Activated T-cell treated with anti-CD3 and anti-CD28 coated beads, Interleukin-2, amount 50 U/mL, for 4 hours (primary cell): ENCODE data around the gene CEP128. TPM values are rescaled to one million over a fixed set of nuclear protein-coding genes. Genes with fewer than 3 reads are reported as not detected.

ENCODE experiments used
- ATAC-seq, 2 donors: fragments of 200-7000 bp; cut with Tn5 transposase; one replicate each; pipeline ENCODE4 v1.10.0; 2021
- DNase-seq: peaks from one replicate; pipeline ENCODE4 v3.0.0-alpha.2; 2020
- H3K27me3 Mint-ChIP-seq: one replicate; pipeline ENCODE4 v1.8.0; 2021; ENCODE audit warnings: low read depth, mixed read lengths
- H3K36me3 Mint-ChIP-seq: one replicate; pipeline ENCODE4 v1.8.0; 2022; ENCODE audit warnings: mixed read lengths; ENCODE audit not compliant: insufficient read depth
- H3K4me1 Mint-ChIP-seq: one replicate; pipeline ENCODE4 v1.8.0; 2021; ENCODE audit warnings: low read depth, mixed read lengths
- H3K4me3 Mint-ChIP-seq: one replicate; pipeline ENCODE4 v1.8.0; 2021; ENCODE audit warnings: mild to moderate bottlenecking, moderate library complexity, mixed read lengths
- H3K9me3 Mint-ChIP-seq: one replicate; pipeline ENCODE4 v1.8.0; 2021; ENCODE audit warnings: mixed read lengths
- total RNA-seq, 3 donors: library from RNA; stranded (reverse); gene quantifications; one replicate each; pipeline ENCODE4 v1.2.1, GENCODE V29; 2021

Gene CEP128
- total RNA-seq, 3 donors from 2014 or later: 17.1 to 22.7 (median 21.2) TPM

DNA sequence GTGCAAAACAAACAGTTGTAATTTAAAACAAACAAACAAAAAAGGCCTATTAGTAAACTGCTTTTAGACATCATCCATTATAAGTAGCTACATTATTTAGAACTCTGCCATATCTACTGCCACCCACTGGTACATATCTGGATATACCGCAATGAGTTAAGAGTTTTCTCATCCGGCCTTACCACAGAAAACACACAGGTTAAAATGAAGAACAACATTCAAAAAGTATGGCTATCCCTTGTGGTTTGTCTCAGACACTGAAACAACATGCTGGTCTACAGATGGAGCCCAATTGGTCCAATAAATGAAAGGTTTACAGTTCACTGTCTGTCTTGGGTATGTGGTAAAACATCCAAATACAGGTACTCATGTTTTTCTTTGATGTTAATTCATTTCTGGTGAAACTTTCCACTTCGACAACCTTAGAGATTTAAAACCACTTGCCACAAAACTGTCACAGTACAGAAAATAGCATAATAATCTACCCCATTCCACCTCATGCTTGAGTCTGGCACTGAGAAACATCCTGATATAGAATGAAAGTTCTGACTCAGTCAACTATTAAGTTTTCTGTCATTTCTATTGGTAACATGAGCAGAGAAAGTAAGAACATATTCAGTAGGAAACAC, 354.3 kb downstream of the CEP128 start:
- DNase-seq (no peak), ATAC-seq (peak; percentile 94 to 95)
- H3K27me3 Mint-ChIP-seq: no peaks in the 10 kb centered on the region
- peaks cover 22% of the 10 kb centered on the region for H3K9me3 Mint-ChIP-seq
- no peak overlapping the region for H3K4me3 Mint-ChIP-seq
- H3K4me1 Mint-ChIP-seq: peaks cover 10% of the 10 kb centered on the region
- peaks cover 21% of the 10 kb centered on the region for H3K36me3 Mint-ChIP-seq

DNA sequence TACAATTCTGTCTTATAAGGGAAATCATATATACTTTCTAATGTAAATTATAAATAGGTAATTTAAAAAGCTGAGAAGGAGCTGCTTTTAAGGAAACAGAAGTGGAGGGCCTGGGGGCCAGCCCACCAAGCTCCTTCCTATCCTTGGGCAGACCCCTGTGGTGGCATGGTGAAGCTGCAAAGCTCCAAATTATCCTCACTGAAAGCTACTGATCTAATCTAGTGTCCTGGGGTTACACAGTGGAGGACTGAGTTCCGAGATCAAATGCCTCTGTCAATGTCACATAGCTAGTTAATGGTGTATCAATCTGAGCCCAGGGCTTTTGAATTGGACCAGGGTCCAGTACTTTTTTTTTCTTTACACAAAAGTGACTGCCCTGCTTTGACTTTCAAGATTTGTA, 355.4 kb downstream of the CEP128 start:
- peaks cover 13% of the 10 kb centered on the region for H3K9me3 Mint-ChIP-seq
- H3K4me1 Mint-ChIP-seq: peaks cover 10% of the 10 kb centered on the region
- peaks cover 15% of the 10 kb centered on the region for H3K36me3 Mint-ChIP-seq

DNA sequence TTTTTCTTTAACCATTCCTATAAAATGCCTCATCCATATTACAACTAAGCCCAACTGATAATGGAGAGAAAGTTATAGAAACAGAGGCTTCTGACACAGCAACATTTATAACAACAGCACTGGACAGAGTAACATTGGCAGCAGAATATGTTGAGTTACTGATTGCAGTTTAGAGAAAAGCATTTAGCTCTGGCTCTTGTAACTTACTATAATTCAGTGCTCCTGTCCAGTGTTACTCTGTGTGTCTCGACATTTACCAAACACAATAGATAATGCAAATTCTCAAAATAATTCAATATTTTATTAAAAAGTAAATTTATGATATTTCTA, 356.1 kb downstream of the CEP128 start:
- H3K4me1 Mint-ChIP-seq: peaks cover 10% of the 10 kb centered on the region
- no peaks in the 10 kb centered on the region for H3K27me3 Mint-ChIP-seq
- DNase-seq: no peak
- H3K9me3 Mint-ChIP-seq: peaks cover 6% of the 10 kb centered on the region
- H3K4me3 Mint-ChIP-seq: no peak overlapping the region
- ATAC-seq: no peak
- H3K36me3 Mint-ChIP-seq: peaks cover 11% of the 10 kb centered on the region

More for the DNA sequence above, 355.4 kb downstream of the CEP128 start:
- DNase-seq (no peak), ATAC-seq (no peak)
- Mint-ChIP-seq H3K4me3 (no peak overlapping the region), H3K27me3 (no peaks in the 10 kb centered on the region)

DNA sequence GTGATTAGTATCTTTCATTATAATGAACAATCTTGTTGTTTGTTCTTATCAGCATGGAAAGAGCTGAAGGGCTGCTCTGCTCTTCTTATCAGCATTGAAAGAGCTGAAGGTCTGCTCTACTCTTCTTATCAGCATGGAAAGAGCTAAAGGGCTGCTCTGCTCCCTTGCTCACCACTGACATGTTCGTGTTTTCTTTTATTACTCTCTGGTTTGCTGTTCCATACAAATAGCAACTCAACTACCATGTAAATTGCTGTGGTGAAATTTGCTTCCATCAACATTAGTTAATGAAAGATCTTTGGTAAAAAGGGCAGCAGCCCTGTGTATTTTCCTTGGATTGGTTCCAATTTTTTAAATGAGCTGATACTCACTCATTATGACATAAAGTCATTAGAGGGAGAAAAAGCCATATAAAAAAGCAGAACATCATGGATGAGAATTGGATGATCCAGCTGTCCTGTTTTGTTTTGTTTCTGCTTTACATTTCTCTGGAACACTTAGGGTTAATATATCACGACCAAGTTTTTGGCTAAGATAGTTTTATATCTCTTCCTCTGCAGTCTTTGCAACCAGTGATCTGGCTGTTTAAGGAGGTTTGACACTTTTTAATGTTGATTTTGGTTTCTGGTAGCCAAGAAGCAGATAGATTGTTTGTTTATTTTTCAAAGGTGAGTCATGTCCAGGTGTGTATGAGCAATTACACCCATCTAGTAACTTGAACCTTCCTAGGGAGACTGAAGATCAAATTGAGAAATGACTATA, 356.6 kb downstream of the CEP128 start:
- ATAC-seq (no peak), DNase-seq (no peak)
- Mint-ChIP-seq H3K27me3 (no peaks in the 10 kb centered on the region), H3K4me1 (peaks cover 10% of the 10 kb centered on the region), H3K36me3 (peaks cover 6% of the 10 kb centered on the region), H3K4me3 (no peak overlapping the region), H3K9me3 (peaks cover under 1% of the 10 kb centered on the region)

DNA sequence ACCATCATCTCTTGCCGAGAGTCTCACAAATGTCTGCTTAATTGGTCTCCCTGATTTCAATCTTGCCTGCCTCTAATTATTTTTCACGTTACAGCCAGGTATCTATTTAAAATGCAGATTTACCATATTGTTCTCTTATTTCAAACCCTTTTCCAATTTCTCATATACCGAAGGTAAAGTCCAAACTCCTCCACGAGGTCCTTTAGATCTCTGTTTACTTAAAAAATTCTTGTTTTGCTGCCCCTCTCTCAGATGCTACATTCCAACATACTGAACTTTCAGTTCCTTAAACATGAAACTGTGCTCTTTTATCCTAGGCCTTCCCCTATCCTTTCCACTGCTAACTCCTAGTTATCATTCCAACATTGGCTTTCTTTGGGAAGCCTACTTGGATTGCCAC, 363.9 kb downstream of the CEP128 start:
- H3K27me3 Mint-ChIP-seq: no peaks in the 10 kb centered on the region
- peaks cover 3% of the 10 kb centered on the region for H3K36me3 Mint-ChIP-seq
- H3K4me1 Mint-ChIP-seq: no peaks in the 10 kb centered on the region
- H3K4me3 Mint-ChIP-seq: no peak overlapping the region
- ATAC-seq: no peak
- no peak for DNase-seq
- H3K9me3 Mint-ChIP-seq: no peaks in the 10 kb centered on the region

DNA sequence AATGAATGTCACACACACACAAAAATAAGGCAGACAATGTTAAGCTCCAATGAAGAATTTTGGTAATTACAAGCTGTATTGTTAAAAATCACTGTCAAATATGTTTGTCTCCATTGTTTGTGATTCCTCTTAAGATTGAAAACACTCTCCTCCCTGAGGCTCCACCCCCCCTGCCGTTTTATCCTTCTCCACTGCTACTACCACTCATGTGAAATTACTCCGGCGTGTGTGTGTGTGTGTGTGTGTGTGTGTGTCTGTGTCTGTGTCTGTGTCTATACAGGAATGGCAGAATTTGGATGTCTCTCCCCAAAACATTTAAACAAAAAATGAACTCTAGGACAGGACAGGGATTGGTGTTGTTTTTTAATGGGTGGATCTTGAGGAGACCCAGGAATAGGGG, 365.1 kb downstream of the CEP128 start:
- DNase-seq: no peak
- H3K9me3 Mint-ChIP-seq: no peaks in the 10 kb centered on the region
- ATAC-seq: no peak
- no peak overlapping the region for H3K4me3 Mint-ChIP-seq
- H3K36me3 Mint-ChIP-seq: peaks cover 3% of the 10 kb centered on the region
- H3K27me3 Mint-ChIP-seq: no peaks in the 10 kb centered on the region
- H3K4me1 Mint-ChIP-seq: no peaks in the 10 kb centered on the region

DNA sequence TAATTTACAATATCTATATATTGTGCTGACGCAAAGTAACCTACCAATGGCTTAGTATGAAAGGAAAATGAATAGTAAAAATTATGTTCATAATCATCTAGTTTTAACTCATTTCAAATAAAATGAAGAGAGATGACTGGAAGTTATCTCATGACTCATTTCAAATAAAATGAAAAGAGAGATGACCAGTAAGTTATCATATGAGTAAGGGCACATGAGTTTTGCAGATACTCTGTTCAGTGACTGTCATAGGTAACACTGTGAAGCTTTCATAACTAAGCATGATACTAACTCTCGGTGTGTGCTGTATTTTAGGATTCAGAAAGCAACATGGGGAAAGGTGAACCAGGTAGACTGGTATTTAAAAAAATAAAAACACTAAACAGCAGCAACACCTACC, 365.8 kb downstream of the CEP128 start:
- no peaks in the 10 kb centered on the region for H3K27me3 Mint-ChIP-seq
- H3K4me3 Mint-ChIP-seq: no peak overlapping the region
- ATAC-seq (peak; percentile 65 to 69), DNase-seq (no peak)
- no peaks in the 10 kb centered on the region for H3K9me3 Mint-ChIP-seq
- no peaks in the 10 kb centered on the region for H3K4me1 Mint-ChIP-seq
- peaks cover 3% of the 10 kb centered on the region for H3K36me3 Mint-ChIP-seq

DNA sequence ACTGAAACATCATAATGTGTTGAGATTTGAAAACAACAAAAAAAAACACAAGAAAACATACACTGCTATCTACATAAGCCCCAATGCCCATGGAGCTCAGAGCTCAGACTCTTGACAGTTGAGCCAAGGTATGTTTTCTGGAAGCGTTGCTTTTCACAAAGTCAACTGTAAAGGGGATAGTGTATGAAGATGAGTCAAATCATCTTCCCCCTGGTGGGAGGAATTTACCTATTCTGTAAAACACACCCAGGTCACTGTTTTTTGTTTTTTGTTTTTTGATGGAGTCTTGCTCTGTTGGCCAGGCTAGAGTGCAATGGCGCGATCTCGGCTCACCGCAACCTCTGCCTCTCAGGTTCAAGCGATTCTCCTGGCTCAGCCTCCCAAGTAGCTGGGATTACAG, 368.9 kb downstream of the CEP128 start:
- H3K4me3 Mint-ChIP-seq: no peak overlapping the region
- H3K9me3 Mint-ChIP-seq: no peaks in the 10 kb centered on the region
- no peaks in the 10 kb centered on the region for H3K4me1 Mint-ChIP-seq
- H3K36me3 Mint-ChIP-seq: peaks cover 3% of the 10 kb centered on the region
- DNase-seq (no peak), ATAC-seq (no peak)
- H3K27me3 Mint-ChIP-seq: no peaks in the 10 kb centered on the region

DNA sequence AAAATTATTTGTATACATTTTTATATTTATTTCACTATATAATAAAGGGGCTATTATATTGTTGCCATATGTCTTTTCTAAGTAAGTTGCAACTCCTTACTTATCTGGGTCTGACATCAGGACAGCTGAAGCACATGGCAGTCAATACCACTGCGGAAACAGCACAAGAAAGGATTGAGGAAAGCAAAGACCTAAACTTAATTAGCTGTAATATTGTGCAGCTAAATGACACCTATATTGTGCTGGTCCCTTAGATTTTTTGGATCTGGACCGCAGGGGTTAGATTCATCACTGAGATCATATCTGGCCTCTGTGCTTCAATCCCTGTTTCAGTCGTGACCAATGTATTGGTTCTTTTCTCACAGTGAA, 370.6 kb downstream of the CEP128 start:
- no peaks in the 10 kb centered on the region for H3K9me3 Mint-ChIP-seq
- ATAC-seq (no peak), DNase-seq (no peak)
- H3K27me3 Mint-ChIP-seq: no peaks in the 10 kb centered on the region
- peaks cover 2% of the 10 kb centered on the region for H3K36me3 Mint-ChIP-seq
- no peak overlapping the region for H3K4me3 Mint-ChIP-seq
- no peaks in the 10 kb centered on the region for H3K4me1 Mint-ChIP-seq

DNA sequence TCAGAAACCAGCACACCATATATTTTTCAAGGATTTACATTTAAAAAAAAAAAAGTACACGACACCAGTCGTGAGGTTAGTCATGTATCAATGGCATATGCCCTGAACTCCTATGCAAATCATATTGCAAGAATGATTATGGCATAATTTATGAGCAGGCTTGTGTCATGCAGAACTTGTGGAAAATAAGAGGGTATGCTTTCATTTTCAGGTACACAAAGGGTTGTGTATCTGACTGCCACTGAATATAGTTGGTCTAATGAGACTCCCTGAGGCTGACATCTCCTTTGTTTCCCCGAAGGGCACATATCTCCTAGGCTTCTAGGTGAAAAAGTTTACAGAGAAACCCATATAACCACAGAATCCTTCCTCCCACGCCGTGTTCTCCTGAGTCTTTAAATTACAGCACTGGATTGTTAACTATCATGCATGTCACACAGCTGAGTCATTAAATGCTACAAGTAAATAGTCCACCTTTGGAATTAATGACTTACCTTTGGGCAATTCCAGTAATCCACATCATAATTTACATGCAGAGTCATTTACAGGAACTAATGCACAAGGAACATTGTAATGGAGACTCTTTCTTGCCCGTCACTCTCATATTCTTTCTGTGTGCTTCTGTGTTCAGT, 373.5 kb downstream of the CEP128 start:
- H3K9me3 Mint-ChIP-seq: no peaks in the 10 kb centered on the region
- no peaks in the 10 kb centered on the region for H3K27me3 Mint-ChIP-seq
- no peak for DNase-seq
- H3K36me3 Mint-ChIP-seq: peaks cover 2% of the 10 kb centered on the region
- H3K4me1 Mint-ChIP-seq: no peaks in the 10 kb centered on the region
- H3K4me3 Mint-ChIP-seq: no peak overlapping the region
- ATAC-seq: peak; percentile 58 to 85

DNA sequence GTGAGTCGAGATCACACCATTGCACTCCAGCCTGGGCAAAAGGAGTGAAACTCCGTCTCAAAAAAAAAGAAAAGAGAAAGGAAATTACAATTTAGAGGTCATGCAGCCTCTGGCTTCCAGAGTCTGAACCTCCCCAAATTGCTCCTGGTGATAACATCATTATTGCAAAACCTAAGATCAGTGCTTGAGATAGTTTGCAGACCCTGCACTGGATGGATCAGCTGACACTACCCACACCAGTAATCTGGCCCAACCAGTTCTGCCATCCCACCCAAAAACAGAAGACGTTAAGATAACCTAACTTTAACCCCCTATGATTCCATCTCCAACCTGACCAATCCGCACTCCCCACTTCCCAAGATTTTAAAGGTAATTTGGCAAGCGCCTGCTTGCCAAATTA, 376.5 kb downstream of the CEP128 start:
- H3K36me3 Mint-ChIP-seq: peaks cover 2% of the 10 kb centered on the region
- H3K27me3 Mint-ChIP-seq: no peaks in the 10 kb centered on the region
- ATAC-seq (no peak), DNase-seq (no peak)
- H3K4me1 Mint-ChIP-seq: no peaks in the 10 kb centered on the region
- no peaks in the 10 kb centered on the region for H3K9me3 Mint-ChIP-seq
- H3K4me3 Mint-ChIP-seq: no peak overlapping the region

DNA sequence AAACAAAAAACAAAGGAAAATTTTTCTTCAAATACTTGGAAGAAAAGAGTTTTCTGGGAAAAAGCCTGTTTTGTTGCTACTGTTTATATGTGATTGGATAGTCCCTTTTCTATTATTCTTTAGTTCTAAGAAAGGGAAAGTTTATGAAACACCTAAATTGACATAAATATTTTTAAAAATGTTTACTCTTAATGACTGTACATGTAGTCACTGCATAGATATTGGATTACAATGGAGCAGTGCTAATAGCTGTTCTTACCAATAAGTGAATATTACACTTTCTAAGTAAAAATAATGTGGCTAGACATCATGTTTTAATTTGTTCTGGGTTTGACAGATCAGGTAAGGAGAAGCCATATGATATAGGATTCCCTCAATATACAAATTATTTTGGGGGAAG, 377.5 kb downstream of the CEP128 start:
- H3K4me1 Mint-ChIP-seq: no peaks in the 10 kb centered on the region
- no peak for DNase-seq
- H3K36me3 Mint-ChIP-seq: peaks cover 2% of the 10 kb centered on the region
- ATAC-seq: no peak
- no peak overlapping the region for H3K4me3 Mint-ChIP-seq
- H3K27me3 Mint-ChIP-seq: no peaks in the 10 kb centered on the region
- no peaks in the 10 kb centered on the region for H3K9me3 Mint-ChIP-seq

DNA sequence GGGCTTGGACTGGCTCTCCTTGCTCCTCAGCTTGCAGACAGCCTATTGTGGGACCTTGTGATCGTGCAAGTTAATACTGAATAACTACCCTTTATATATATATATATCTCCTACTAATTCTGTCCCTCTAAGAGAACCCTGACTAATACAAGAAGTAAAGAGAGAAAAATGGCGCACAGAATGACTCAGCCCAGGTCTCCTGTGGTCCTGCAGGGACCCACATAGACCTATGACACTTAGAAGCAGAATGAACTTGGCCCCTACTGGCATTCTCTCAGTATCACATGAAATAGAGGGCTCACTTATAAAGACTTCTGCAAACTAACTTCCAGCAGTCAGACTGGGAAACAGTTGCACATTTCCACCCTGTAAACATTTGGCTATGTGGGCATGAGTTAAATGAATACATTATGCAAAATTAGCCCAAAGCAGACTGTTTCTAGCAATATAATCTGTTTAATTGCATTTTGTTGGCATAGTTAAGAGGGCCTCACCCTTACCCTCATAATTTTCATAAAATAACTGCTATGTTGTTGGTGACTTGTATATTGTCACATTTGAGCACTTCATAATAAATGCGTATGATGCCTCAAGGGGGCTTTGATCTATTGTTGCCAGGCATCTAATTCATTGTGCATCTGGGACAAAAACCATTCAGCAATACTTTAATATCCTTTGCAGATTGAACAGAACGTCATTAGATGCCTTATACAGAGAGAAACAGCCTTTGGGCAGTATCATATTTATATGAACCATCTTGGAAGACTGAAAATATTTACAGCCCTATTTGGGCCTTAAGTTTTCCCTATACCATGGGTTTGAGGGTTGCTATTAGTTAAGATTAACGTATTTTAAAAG, 380.5 kb downstream of the CEP128 start:
- Mint-ChIP-seq H3K27me3 (no peaks in the 10 kb centered on the region), H3K4me1 (no peaks in the 10 kb centered on the region), H3K4me3 (no peak overlapping the region), H3K9me3 (no peaks in the 10 kb centered on the region), H3K36me3 (no peaks in the 10 kb centered on the region)
- ATAC-seq (no peak), DNase-seq (no peak)

DNA sequence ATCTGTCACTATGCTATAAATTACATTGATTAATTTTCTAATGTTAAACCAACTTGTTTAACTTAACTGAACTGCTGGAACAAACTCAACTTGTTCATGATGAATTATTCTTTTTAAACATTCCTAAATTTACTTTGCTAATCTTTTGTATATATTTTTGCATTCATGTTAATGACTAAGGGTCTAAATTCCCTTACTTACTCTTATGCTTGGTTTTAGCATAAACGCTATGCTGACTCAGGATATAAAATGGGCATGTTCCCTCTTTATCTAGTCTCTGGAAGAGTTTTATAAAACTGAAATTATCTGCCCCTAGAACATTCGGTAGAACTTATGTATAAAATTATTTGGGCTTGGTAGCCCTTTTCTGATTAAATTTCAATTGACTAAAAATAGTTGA, 387.4 kb downstream of the CEP128 start:
- Mint-ChIP-seq H3K36me3 (peaks cover 3% of the 10 kb centered on the region), H3K4me3 (no peak overlapping the region), H3K27me3 (no peaks in the 10 kb centered on the region), H3K4me1 (no peaks in the 10 kb centered on the region), H3K9me3 (no peaks in the 10 kb centered on the region)
- DNase-seq (no peak), ATAC-seq (no peak)
